ENCODE results near the gene SSBP2.

- TF ChIP-seq CTCF (IDR thresholded peaks at IDR 0.05) (no peak), POLR2AphosphoS5 (IDR thresholded peaks at IDR 0.05) (no peak), POLR2A (IDR thresholded peaks at IDR 0.05) (no peak), EP300 (IDR thresholded peaks at IDR 0.05) (no peak)
Measured at GRCh38 chr5:81389025-81389424, 361.9 kb downstream of the SSBP2 start.

Data from stomach (tissue), 4 donors.